Activated T-cell treated with anti-CD3 and anti-CD28 coated beads for 4 hours (primary cell): Measurements from ENCODE around the gene TMEM231.
"Not testable (repeated sequence)": the region's sequence is repeated elsewhere in the genome, so short reads cannot be mapped to it uniquely, and the experiment has no call there.

ENCODE experiments used
- DNase-seq: peaks from one replicate; pipeline ENCODE4 v3.0.0-alpha.2; 2020

Gene TMEM231

GRCh38 chr16:75566040-75566757, 10.1 kb upstream of the TMEM231 start, which contains the start of gene GABARAPL2:
Gene GABARAPL2, plus strand, starts transcription at chr16:75566379. Its CDS starts 108 bp downstream, at chr16:75566487.
- peak; percentile 88 for DNase-seq

GRCh38 chr16:75565640-75566039, 9.6 kb upstream of the TMEM231 start:
- no peak for DNase-seq

GRCh38 chr16:75559564-75560372, 3.7 kb upstream of the TMEM231 start:
- DNase-seq: no peak

- no peak for DNase-seq
These were observed 2.9 kb upstream of the TMEM231 start for GRCh38 chr16:75558846-75559401.

- no peak for DNase-seq
These were observed 439 bp upstream of the TMEM231 start for GRCh38 chr16:75556431-75556950.

- no peak for DNase-seq
These were observed 792 bp downstream of the TMEM231 start for GRCh38 chr16:75555213-75555706.

GRCh38 chr16:75552951-75553350, 3.1 kb downstream of the TMEM231 start:
- DNase-seq: no peak

GRCh38 chr16:75550211-75550662, 5.8 kb downstream of the TMEM231 start:
- no peak for DNase-seq

- not testable (repeated sequence) for DNase-seq
These were observed 7.6 kb downstream of the TMEM231 start for GRCh38 chr16:75548456-75548855.

GRCh38 chr16:75546293-75546692, 9.8 kb downstream of the TMEM231 start:
- DNase-seq: no peak

GRCh38 chr16:75545879-75546278, 10.2 kb downstream of the TMEM231 start:
- DNase-seq: not testable (repeated sequence)

GRCh38 chr16:75542462-75542861, 13.6 kb downstream of the TMEM231 start:
- not testable (repeated sequence) for DNase-seq

- DNase-seq: no peak
These were observed 14.8 kb downstream of the TMEM231 start for GRCh38 chr16:75541236-75541635.

- not testable (repeated sequence) for DNase-seq
These were observed 17.0 kb downstream of the TMEM231 start for GRCh38 chr16:75538882-75539565.

- DNase-seq: no peak
These were observed 18.3 kb downstream of the TMEM231 start for GRCh38 chr16:75537776-75538175.

- no peak for DNase-seq
These were observed 20.2 kb downstream of the TMEM231 start, which contains the start of gene CHST5 for GRCh38 chr16:75535901-75536300. Gene CHST5, minus strand, starts transcription at chr16:75536108. Its CDS starts 5,724 bp downstream, at chr16:75530384.

GRCh38 chr16:75535211-75535843, 20.7 kb downstream of the TMEM231 start:
- no peak for DNase-seq

- DNase-seq: no peak
These were observed 21.4 kb downstream of the TMEM231 start for GRCh38 chr16:75534560-75535205.

GRCh38 chr16:75532791-75533190, 23.3 kb downstream of the TMEM231 start:
- DNase-seq: no peak

GRCh38 chr16:75532142-75532765, 23.8 kb downstream of the TMEM231 start:
- DNase-seq: no peak

GRCh38 chr16:75529959-75530358, 26.1 kb downstream of the TMEM231 start:
- DNase-seq: no peak
